Left cardiac atrium (tissue), 4 donors: ENCODE measurements around the gene GIPR. TPM values are rescaled to one million over a fixed set of nuclear protein-coding genes. Genes with fewer than 3 reads are reported as not detected.
"Not testable (repeated sequence)": the region's sequence is repeated elsewhere in the genome, so short reads cannot be mapped to it uniquely, and the experiment has no call there.

Experiments used
- ATAC-seq, 2 donors: fragments of 200-7000 bp; cut with Tn5 transposase; one replicate each; pipeline ENCODE4 v1.9.1; 2020; ENCODE audit warnings: mild to moderate bottlenecking in 2 of 2, moderate library complexity in 2 of 2
- DNase-seq: peaks from one replicate; pipeline ENCODE4 v3.0.0-alpha.2; 2020
- intact Hi-C, 2 donors: fragments of 100-400 bp; cut with DNase I; formaldehyde crosslinking; loops; one replicate each; pipeline versions ENCODE4 v1.14.1 to v1.15.1; 2022 to 2023
- long read RNA-seq: library from polyadenylated mRNA; unstranded; transcript quantifications from one replicate; pipeline ENCODE4 v2.0.0, GENCODE V29; 2021
- total RNA-seq, 2 donors: library from RNA; stranded (reverse); fragmentation: NEBNext Ultra II Directional; extraction: Animal tissue kit (Norgen Biotek cat#: 25700); gene quantifications; one replicate each; pipeline ENCODE4 v1.2.1, GENCODE V29; 2021
- donor health status: DM: no; HTN: yes; CAD: no.
- donor health status: DM: no; HTN: yes; CAD: no; lungs with severe emphysema.
- donor health status: DM: yes; HTN: yes; CAD: no.
- donor health status: Dilated cardiomyopathy.

Gene GIPR, protein sequence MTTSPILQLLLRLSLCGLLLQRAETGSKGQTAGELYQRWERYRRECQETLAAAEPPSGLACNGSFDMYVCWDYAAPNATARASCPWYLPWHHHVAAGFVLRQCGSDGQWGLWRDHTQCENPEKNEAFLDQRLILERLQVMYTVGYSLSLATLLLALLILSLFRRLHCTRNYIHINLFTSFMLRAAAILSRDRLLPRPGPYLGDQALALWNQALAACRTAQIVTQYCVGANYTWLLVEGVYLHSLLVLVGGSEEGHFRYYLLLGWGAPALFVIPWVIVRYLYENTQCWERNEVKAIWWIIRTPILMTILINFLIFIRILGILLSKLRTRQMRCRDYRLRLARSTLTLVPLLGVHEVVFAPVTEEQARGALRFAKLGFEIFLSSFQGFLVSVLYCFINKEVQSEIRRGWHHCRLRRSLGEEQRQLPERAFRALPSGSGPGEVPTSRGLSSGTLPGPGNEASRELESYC
- total RNA-seq = 10 to 100 TPM in 1 of 2 donors, 1 to 10 TPM in 1; 7.2 to 11.0 TPM
- long read RNA-seq, partial matches to known transcripts = 2 of 5 reads
- long read RNA-seq, other reads (novel, unspliced or antisense) = 3 of 5 reads

DNA sequence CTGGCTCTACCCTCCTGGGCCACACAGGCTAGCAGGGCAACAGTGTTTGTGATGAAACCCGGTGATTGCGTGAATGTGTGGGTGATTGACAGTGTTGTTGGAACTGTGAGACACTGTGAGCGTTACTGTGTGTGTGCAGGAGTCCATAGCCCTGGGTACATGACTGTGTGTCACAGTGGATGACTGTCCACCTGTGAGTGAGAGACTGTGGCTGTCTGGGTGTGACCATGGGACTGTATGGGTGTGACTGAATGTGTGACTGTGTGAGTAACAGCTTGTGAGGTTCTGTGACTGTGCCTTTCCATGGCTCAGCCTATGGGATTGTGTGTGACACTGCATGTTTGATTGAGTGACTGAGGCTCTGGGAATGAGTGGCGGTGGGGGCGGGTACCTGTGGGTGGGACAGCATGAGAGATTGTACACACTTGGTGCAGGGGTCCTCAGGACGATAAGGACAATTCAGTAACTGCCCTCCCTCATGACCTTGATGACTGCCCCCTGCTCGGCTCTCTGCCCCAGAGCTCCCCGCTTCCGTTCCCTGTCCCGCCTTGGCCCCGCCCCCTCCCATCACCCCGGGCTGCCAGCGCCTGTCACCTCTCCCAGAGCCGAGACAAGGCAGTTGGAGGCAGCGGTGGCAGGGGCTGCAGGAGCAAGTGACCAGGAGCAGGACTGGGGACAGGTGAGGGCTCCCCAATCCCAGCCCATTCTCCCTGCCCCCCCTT lies at the start of gene GIPR:
TSS of gene GIPR (plus strand) at position 602 of the 722 bp plus-strand sequence. CDS start 1,300 bp downstream, outside the sequence.
- DNase-seq = peak; percentile 59
- intact Hi-C loops = no loop called here
- peak; percentile 65 to 68 for ATAC-seq

DNA sequence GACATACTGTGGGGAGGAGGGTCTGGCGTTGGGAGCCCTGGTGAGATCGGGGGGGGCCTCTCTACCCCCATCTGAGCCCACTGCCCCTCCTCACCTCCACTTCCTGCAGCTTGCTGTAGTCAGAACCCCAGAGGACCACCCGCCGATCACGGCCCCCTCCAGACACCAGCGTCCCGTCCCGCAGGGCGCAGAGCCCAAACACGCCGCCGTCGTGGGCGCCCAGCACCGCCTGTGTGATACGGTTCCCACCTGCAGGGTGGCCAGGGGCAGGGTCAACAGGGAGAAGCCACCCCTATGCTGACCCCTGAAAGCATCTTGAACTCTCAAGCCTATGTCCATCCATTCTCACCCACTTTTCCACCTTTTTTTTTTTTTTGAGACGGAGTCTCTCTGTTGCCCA lies 46.6 kb upstream of the GIPR start:
- DNase-seq (no peak), ATAC-seq (no peak)
- intact Hi-C loops = no loop called here

DNA sequence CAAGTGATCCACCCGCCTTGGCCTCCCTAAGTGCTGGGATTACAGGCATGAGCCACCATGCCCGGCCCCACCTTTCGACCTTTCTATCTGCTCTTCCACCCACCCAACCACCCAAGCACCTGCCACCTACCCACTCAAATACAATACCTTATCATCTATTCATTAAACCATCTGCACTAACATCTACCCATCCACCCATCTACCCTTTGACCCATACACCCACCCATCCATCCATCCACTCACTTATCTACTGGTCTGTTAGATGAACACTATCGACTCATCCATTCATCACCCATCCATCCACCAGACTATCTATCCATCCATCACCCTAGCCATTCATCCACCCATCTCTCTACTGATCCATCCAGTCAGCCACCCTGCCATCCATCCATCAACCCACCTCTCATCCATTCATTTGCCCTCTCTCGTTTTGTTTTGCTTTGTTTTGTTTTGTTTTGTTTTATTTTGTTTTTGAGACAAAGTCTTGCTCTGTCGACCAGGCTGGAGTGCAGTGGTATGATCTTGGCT lies 46.0 kb upstream of the GIPR start:
- ATAC-seq (no peak), DNase-seq (no peak)
- intact Hi-C loops = no loop called here

DNA sequence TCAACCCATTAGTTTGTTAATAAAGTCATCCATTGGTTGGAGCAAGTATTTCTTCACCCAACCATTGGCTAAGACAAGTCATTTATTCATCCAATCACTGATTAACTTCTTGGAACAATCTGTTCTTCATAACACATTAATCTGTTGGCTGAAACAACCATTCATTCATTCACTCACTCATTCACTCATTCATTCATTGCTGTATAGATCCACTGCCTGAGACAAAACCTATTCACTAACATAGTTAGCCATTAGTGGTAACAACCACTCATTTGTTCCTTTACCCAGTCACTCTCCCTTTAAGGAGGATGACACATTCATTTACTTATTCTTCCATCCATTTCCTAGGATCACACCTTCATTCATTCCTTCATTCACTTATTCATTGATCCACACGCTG lies 44.0 kb upstream of the GIPR start:
- intact Hi-C loops = no loop called here
- ATAC-seq (no peak), DNase-seq (no peak)

DNA sequence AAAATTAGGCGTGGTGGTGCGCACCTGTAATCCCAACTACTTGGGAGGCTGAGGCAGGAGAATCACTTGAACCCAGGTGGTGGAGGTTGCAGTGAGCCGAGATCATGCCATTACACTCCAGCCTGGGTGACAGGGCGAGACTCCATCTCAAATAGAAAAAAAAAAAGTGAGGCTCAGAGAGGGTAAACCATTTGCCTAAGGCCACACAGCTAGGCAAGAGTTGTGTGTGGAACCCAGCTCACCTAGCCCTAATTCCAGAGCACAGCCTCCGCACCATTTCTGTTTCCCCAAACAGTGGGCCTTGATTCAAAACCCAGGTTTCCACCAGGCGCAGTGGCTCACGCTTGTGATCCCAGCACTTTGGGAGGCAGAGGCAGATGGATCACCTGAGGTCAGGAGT lies 39.8 kb upstream of the GIPR start:
- ATAC-seq, intact Hi-C loops, DNase-seq: not testable (repeated sequence)

DNA sequence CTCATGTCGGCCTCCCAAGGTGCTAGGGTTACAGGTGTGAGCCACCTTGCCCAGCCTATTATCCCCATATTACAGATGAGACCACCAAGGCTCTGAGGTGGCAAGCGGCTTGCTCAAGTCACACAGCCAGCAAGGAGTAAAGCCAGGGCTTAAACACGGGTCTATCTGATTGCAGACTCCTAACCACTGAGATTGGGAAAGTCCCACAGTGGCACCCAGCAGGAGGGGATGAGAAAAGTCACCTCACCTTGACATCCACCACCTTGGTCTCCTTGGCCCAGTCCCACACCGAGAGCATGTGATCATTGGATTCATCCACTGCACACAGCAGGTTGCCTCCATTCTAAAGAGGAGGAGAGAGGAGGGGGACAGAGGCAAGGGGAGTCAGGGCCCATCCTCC lies 38.3 kb upstream of the GIPR start:
- intact Hi-C loops = no loop called here

DNA sequence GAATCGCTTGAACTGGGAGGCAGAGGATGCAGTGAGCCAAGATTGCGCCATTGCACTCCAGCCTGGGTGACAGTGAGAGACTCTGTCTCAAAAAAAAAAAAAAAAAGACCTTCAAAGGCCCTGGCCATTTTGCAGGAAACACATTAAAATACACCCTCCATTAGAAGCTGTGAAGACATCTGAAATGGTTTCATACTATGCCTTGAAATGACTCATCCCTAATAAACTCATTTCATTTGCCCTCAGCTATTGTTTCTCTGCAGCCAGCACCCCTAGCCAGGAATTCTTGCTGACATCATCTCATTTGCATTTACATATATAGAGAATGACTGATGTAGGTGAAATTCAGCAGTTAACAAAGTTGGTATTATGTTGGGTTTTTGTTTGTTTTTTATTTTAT lies 37.6 kb upstream of the GIPR start:
- no peak for ATAC-seq
- intact Hi-C loops = no loop called here

More for the DNA sequence above, 38.3 kb upstream of the GIPR start:
- no peak for DNase-seq
- ATAC-seq = no peak

DNA sequence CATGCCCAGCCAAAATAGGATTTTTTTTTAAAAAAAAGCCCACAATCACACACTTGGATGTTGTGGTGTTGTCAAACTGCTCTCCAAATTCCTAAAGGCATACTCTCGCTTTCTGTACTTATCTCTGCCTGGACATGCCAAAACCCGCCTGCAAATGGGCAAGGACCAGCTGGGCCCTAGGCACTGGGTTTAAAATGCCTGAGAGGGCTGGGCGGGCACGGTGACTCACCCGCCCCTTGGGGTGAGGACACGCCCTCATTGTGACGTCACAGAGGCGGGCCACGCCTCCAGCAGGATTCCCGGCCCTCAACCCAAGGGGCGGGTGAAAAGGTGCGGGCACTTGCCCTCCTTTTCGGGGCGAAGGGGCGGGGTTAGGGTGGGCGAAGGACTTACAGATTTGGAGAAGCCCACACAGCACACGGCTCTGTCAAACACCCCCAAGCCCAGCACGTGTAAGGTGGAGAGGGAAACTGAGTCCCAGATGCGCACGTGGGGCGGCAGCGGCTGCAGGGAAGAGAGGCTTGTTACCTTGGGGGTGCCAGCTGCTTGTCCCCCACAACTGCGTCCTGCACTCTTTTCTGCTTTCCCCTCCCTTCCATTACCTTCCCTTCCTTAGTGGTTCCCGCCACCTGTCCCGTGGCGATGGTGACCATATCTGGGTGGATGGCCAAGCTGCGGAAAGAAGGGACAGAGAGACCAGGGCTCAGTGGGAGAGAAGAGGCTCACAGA lies 35.4 kb upstream of the GIPR start:
- DNase-seq = peak; percentile 83
- peak; percentile 96 to 99 for ATAC-seq
- intact Hi-C loops = no loop called here

More for the DNA sequence above, 37.6 kb upstream of the GIPR start:
- no peak for DNase-seq

DNA sequence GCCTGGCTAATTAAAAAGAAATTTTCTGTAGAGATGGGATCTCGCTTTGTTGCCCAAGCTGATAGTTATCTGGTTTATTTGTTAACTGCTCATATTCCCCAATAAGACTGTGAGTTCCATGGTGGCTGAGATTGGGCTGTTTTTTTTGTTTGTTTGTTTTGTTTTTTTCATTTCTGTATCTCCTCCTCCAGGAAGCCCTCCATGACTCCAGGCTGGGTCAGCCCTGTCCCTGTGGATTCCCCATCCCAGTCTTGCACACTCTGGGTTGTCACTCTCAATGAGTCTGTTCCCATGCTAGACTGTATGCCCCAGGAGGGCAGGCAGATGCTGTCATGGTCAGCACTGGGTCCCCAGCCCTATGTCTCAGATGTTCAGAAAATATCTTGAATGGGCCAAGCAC lies 31.7 kb upstream of the GIPR start:
- intact Hi-C loops = no loop called here
- ATAC-seq (no peak), DNase-seq (no peak)

DNA sequence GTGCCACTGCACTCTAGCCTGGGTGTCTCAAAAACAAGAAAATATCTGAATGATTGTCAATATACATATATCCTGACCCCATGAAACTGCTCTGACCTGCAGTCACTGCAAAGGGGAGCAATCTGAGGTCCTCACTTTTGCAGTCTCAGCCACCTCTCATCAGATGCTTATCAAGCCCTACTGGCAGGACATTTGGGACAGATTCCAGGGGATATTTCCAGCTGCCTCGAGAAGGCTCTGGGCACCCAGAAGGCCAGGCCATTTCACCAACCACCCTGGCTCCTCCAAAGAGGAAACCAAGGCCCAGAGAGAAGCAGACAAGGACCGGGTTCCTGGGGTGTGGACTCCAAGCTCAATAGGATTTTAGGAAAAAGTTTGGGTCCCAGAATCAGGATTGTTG lies 31.1 kb upstream of the GIPR start:
- ATAC-seq = no peak
- intact Hi-C loops = no loop called here
- DNase-seq = no peak

DNA sequence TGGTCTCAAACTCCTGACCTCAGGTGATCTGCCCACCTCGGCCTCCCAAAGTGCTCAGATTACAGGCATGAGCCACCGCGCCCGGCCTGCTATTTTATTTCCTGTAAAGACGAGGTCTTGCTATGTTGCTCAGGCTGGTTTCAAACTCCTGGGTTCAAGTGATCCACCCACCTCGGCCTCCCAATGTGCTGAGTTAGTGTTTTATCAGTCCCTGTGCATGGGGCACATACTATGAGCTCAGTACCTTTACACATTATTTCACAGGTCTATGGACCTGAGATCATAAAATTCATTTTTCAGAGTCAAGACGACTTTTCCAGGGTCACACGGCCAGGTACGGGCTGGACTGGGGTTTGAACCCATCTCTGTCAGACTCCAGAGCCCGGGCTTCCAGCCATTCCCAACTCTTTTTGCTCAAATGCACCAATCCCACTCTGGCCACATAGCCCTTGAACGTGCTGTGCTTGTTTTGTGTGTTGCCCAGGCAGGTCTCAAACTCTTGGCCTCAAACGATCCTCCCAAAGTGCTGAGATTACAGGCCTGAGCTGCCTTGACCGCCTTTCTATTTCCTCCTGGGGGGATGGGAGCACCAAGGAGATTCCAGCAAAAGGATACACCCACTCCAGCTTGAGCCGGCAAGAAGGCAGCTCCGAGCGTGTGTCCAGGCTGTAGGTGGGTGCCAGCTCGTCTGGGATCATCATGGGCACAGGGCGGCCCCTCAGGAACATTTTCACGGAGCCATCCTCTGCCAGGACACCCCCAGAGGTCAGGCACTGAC lies 29.9 kb upstream of the GIPR start:
- intact Hi-C loops = no loop called here
- ATAC-seq (no peak), DNase-seq (no peak)

DNA sequence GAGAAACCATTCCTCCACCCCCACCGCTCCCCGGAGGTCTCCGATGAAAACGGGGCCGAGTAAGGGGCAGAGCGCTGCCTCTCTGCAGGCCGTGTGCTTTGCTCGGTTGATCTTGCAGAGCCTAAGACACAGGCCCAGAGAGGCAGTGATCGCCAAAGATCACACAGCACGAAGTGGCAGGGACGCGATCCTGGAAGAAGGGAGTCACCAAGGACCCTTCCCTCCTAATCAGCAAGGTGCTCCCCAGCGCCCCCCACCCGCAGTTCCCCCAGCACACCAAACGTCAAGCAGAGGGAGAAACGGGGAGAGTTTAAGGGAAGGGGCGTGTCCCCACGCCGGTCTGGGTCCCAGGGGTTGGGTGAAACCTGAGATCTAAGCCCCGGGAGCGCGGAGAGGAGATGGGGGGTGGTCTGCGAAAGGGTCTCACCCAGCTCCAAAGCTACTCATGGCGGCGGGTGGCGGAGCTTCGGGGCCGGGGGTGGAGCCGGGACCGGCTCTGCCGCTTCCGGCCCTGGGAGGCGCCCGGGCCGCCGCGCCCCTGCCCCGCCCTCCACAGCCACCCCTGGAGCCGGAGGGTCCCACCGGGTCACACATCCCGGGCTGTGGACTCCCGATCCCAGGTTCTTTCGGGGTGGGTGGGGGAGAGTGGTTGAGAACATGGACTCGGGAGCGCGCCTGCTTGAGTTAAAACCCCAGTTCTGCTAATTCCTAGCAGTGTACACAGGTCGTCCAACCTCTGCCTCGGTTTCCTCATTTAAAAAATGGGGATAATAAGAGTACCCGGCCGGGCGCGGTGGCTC lies 28.9 kb upstream of the GIPR start, which contains the start of gene EML2:
TSS of gene EML2 (minus strand) at position 468 of the 800 bp plus-strand sequence. CDS start at position 447, 21 bp downstream.
- intact Hi-C loops = no loop called here
- DNase-seq (peak; percentile 60), ATAC-seq (peak; percentile 39 to 58)

DNA sequence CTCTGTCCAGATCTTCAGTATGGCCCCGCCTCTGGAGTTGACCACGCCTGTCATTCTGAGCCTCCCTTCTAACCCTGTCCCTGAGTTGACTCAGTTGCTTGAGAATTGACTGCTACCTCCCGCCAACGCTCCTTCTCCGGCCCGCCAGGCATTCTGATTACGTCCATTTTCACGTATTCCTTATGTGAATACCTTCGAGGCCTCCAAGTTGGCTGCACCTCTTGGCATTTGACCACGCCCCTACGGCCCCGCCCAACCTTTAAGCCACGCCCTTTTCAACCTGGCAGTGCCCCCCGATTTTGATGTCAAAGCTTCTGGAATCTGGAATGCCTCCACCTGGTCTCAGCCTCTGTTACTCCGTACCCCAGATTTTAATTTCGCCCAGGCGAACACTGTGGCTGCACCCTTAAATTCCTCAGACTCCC lies 27.2 kb upstream of the GIPR start:
- DNase-seq (no peak), ATAC-seq (no peak)
- intact Hi-C loops = loop anchor here (5.0 kb wide), 2 partner anchors 34 to 119 kb away; no protein-coding TSS in a partner anchor

DNA sequence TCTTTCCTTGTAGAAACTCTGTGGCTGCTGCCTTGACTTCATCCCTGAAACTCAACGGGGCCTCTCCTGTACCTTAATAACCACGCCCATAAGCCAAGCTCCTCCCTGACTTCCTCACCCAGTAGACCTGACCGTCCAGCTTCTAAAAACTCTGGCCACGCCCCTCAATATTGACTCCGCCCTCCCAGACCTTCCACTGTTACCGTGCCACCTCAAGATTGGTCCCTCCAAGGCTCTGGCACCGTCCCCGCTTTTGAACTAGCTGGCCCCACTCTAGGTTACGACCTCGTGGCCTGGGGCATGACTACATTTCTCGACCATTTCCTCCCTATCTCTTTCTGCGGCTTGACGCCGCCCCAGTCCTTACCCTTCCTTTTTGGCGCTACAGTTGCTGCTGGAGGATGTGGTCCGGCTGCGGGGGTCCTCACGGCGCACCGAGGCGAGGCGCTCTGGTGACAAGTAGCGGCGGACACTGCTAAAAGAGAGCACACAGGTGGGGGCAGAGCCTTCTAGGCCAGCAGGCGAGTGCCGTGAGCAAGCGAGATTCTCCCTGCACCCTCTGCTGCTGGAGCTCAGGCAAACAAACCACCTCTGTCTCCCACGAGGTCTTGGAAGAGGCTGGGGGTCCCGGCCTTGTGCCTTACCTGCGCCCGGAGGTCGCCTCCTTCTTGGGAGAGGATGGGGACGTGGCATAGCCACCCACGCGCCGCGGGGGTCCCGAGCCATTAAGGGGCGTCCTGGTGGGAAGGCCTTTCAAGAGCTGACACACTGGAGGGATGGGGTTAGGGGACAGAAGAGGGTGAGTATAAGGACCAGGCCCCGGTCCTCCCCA lies 26.5 kb upstream of the GIPR start:
- ATAC-seq (peak; percentile 35 to 42), DNase-seq (peak; percentile 84)
- intact Hi-C loops = loop anchor here (5.0 kb wide), 2 partner anchors 34 to 119 kb away; no protein-coding TSS in a partner anchor

DNA sequence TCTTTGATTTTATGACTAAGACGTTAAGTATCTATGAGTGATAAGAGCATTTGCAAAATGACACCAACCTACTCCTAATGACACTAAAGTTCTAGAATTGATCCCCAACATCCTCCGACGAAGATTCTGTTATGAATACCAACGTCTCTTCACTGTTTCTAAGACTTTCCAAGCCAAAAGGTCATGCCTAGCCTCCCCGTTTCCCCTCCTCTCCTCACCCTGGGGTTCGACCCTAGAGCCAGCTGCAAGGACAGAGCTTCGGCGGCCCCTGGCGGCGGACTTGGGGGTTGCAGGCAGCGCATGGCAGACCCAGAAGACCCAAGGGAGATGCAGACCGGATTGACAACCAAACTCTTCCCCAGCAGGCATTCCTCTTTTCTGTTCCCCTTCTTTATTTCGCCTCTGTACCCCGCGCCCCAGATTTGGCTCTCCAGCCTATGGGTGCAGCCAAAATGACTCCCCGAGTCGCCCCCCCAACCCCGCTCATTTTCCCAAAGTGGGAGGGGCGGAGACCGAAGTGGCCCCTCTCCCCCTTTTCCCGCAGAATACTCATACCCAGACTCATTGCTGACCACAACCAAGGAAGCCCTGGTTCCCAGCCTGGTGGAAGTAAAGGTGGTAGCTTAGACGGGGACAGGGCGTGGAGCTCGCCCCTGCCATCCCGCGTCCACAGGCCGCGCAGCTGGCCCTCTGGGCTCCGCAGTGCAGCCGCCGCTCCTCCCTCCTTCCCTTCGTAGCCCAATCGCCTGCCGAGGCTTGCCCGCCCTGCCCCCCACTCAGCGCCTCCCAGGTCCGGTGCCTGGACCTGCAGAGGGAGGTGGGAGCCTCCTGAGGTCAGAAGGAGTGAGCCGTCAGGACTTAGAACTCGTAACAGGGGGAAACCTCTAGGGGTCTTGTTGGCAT lies 24.7 kb upstream of the GIPR start:
- DNase-seq (peak; percentile 82), ATAC-seq (peak; percentile 48 to 50)
- intact Hi-C loops = loop anchor here (5.0 kb wide), 2 partner anchors 36 to 121 kb away; no protein-coding TSS in a partner anchor
